ENCODE data around the gene RGS9.
"Not testable (repeated sequence)": the region's sequence is repeated elsewhere in the genome, so short reads cannot be mapped to it uniquely, and the experiment has no call there.

The RGS9 gene

GRCh38 chr17:65158041-65158440 lies 20.9 kb downstream of the RGS9 start:
- DNase-seq: no peak

DNA sequence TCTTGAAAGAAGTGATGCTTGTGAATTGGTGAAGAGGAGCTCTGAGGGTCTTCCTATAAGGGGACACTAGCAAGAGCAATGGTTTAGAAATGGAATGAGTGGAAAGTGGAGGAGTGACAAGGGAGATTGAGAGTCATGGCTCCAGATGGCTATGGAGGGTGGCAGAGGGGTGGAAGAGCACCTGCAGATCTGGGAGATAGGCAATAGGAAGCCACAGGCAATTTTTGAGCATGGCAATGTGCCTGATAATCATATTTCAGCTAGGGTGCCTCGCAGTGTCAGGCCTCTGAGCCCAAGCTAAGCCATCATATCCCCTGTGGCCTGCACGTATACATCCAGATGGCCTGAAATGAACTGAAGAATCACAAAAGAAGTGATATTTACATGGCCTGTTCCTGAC lies 21.5 kb downstream of the RGS9 start:
- no peak for DNase-seq

DNA sequence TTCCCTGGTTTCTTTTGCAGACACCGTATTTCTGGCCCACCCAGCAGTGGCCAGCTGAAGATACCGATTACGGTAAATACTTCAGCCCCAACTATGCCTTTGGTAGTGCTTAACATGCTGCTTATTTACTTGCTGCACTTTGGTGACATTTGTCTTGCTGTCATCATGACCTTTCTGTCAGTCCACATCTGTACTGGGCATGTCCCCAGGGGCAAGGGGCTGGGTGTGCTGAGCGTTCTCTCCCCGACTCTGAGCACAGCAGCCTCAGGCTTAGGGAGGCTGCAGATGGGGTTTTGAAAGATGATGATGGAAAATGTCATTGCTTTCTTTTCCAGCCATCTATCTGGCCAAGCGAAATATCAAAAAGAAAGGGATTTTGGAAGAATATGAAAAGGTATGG lies 23.3 kb downstream of the RGS9 start:
- DNase-seq: no peak

- peak; percentile 49 for DNase-seq
These were observed 26.9 kb downstream of the RGS9 start for GRCh38 chr17:65163990-65164495.

DNA sequence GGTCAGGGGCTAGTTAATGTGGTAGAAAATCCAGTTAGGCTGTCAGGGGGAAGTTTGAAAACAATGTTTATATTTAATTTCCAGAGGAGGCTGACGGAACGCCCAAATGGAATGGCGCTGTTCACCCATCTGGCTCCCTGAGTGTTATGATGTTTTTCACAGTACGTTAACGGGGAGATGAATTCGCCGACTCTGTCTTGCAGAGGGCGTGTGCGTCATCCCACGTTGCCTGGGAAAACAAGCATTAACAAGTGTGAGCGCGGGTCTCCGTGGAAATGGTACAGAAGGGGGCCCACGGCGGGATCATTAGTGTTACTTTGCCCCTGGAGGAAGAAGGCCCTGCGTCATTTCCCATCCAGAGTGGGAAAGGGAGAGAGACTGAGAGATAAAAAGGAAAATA lies 29.6 kb downstream of the RGS9 start:
- no peak for DNase-seq

DNA sequence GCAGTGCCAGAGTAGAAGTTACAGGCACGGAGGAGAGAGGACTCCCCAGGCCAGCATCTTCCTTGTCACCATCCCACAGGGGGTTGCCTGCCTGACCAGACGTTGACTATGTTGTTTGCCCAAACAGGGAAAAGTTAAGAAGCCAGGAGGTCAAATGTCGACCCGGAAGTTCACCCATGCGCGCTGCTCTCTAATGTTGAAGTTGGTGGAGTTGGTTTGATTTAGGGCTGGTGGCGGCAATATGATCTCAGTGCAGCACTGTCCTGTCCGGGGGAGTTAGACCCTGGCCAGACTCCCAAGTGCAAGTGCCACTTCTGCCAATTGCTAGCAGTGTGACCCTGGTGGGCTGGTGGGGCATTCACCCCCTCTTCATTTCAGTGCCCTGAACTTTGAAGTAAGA lies 30.4 kb downstream of the RGS9 start:
- DNase-seq: no peak

DNA sequence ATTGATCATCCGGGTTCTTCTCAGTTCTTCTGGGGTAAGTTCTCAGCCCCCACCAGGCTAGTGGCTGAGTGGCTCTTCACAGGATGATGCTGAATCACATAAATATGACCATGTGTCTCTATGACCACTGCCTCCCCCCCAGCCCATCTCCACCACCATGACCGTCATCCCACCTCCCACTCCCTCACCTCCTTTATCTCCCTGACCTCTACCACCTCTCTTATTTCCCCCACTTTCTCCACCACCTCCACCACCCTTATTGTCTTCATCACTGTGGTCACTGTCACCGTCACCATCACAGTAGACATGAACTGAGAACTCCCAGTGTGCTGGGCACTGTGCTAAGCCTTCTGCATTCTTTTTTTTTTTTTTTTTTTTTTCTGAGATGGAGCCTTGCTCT lies 32.5 kb downstream of the RGS9 start:
- DNase-seq: no peak

DNA sequence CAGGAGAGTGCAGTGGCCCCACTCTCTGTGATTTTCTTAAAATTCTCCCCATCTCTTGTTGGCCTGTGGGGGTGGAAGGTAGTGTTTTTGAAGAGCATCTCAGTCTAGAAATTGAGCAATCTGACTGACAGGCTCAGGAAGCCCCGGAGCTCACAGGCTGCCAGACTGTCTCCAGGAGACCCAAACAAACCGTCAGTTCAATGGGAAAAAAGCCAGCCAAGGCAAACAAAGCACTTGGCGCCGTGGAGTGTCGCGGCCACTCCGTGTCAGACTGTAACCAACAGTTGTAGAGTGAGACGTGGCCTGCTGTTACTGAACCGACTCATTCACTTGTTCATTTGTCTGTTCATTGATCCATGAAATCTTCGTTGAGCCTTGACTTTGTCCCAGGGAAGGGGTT lies 33.7 kb downstream of the RGS9 start:
- no peak for DNase-seq

DNA sequence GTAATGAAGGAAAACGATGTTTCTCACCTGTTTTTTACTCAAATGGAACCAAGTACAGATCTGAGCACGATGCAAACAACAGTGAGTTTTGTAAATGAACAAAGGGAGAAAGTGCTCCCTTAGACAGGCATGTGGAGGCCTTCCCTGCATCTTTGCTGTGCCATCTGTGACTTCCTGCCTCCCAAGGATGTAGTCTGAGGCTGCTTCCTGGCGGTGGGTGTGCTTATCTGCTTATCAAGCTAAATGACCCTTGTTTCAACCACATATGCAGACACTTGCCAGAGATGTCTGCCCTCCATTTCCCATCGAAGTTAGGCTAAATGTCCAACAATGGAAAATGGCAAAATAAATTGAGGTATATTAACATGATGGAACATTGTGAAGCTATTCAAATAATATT lies 34.6 kb downstream of the RGS9 start:
- DNase-seq: no peak

DNA sequence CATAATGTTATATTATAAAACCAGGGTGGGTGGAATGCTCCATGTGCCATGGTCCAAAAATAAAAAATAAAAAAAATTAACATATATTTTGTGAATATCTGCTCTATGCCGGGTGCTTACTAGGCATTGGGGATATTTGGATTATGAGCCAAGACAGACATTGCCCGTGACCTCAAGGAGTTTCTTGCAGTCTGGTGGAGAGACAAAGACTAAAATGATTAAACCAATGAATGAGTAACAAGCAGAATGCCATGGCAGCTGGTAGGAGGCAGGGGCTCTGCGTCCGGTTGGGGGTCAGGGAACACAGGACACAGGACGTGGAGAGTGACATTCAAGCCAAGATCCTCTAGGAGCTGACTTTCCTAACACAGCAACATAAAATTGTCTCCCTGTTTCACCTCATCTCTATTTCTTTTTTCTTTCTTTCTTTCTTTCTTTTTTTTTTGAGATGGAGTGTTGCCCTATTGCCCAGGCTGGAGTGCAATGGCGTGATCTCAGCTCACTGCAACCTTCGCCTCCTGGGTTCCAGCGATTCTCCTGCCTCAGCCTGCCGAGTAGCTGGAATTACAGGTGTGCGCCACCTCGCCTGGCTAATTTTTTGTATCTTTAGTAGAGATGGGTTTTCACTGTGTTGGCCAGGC lies 35.4 kb downstream of the RGS9 start:
- no peak for DNase-seq

GRCh38 chr17:65173284-65173793 lies 36.2 kb downstream of the RGS9 start:
- DNase-seq: peak; percentile 79

- DNase-seq: no peak
These were observed 37.0 kb downstream of the RGS9 start for GRCh38 chr17:65173976-65174683.

DNA sequence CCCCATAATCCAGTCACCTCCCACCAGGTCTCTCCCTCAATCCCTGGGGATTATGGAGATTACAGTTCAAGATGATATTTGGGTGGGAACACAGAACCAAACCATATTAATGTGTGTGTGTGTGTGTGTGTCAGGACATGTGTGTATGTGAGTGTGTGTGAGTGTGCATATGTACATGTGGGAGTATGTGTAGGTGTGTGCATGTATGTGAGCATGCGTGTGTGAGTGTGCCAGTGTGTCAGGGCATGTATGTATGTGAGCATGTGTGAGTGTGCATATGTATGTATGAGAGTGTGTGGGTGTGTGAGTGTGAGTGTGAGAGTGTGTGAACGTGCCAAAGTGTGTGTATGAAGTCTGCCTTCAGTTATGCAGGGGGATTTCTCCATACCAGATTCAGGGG lies 37.8 kb downstream of the RGS9 start:
- no peak for DNase-seq

GRCh38 chr17:65175952-65176351 lies 38.8 kb downstream of the RGS9 start:
- no peak for DNase-seq

- DNase-seq: no peak
These were observed 39.7 kb downstream of the RGS9 start for GRCh38 chr17:65176646-65177409.

- DNase-seq: no peak
These were observed 40.7 kb downstream of the RGS9 start for GRCh38 chr17:65177901-65178300.

DNA sequence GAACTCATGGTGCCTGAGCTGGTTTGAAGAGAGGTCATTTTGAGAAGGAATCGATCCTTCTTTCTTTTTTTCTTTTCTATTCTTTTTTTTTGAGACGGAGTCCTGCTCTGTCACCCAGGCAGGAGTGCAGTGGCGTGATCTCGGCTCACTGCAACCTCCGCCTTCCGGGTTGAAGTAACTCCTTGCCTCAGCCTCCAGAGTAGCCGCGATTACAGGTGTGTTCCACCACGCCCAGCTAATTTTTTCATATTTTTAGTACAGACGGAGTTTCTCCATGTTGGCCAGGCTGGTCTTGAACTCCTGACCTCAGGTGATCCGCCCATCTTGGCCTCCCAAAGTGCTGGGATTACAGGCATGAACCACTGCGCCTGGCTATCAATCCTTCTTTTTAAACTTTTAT lies 43.1 kb downstream of the RGS9 start:
- DNase-seq: not testable (repeated sequence)

GRCh38 chr17:65180752-65181236 lies 43.6 kb downstream of the RGS9 start:
- not testable (repeated sequence) for DNase-seq

DNA sequence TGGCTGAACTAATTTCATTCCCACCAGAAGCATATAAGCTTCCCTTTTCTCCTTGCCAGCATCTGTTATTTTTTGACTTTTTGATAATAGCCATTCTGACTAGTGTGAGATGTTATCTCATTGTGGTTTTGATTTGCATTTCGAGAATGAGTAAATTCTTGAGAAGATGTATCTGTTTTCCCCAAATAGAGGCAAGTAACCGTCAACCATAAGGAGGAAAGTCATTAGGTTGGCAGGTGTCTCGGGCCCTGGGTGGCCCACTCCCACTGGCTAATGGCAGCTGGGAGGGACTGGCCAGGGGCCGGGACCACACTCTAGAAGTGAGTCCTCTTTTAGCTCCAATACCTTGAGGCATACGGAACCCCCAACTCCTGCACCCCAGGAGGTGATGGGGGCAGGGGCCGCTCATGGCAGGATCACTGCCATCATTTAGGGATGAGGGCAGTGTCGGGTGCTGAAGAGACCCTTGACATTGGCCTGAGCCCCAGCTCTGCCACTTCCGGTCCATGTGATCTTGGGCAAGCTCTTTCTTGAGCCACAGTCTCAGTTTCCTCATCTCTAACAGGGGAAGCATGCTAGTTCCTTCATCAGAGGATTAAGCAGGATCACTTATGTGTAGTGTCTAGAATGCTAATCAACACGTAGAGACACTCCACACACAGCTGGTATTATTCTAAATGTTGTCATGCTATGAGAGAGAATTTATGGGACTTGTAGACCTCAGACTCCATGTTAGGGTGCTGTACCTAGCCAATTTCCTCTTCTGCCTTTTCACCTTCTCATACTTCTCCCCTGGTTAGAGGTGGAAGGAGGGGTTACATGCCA lies 44.3 kb downstream of the RGS9 start:
- DNase-seq: peak; percentile 24

GRCh38 chr17:65182233-65182632 lies 45.1 kb downstream of the RGS9 start:
- DNase-seq: no peak

- DNase-seq: no peak
These were observed 46.6 kb downstream of the RGS9 start for GRCh38 chr17:65183736-65184135.

GRCh38 chr17:65184235-65184959 lies 47.2 kb downstream of the RGS9 start:
- DNase-seq: no peak
